PC-3 (cell line): ENCODE measurements around the gene PLXNA1.

Experiments
- EZH2 ChIP-seq: fragments of 300-600 bp; sonication (generic); IDR thresholded peaks from one replicate; pipeline ENCODE4 v1.6.1; 2017; ENCODE audit warnings: antibody characterized with exemption, mild to moderate bottlenecking, low read length; ENCODE audit not compliant: unreplicated experiment
- EZH2phosphoT487 ChIP-seq: fragments of 300-600 bp; sonication (generic); IDR thresholded peaks from 2 replicates; pipeline ENCODE4 v1.6.1; 2018; ENCODE audit warnings: mild to moderate bottlenecking, antibody characterized with exemption, low read length, borderline replicate concordance
- TF ChIP-seq, protein P1 (sequence below): fragments of 300-600 bp; sonication (generic); conservative IDR thresholded peaks from 2 replicates; pipeline ENCODE4 v1.5.1; 2017; ENCODE audit warnings: antibody characterized with exemption, low read depth, mild to moderate bottlenecking, low read length

DNA sequence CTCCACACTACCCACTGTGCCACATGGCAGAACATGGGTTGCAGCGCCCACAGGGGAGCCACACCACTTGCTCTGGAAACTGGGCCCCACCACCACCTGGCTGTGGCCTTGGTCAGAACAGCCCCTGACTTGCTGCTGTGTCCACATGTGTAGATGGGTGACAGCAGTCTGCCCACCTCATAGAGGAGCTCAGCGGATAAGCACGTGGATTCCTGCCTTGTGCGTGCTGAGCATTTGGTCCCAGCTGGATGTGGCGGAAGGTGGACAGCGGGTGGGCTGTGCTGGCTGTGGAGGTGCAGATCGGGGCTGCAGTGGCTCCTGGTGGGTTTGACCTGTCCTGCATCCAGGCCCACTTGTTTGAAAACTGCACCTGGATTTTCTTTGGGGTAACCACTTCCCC lies 6.0 kb upstream of the PLXNA1 start:
- TF ChIP-seq, protein P1, sequence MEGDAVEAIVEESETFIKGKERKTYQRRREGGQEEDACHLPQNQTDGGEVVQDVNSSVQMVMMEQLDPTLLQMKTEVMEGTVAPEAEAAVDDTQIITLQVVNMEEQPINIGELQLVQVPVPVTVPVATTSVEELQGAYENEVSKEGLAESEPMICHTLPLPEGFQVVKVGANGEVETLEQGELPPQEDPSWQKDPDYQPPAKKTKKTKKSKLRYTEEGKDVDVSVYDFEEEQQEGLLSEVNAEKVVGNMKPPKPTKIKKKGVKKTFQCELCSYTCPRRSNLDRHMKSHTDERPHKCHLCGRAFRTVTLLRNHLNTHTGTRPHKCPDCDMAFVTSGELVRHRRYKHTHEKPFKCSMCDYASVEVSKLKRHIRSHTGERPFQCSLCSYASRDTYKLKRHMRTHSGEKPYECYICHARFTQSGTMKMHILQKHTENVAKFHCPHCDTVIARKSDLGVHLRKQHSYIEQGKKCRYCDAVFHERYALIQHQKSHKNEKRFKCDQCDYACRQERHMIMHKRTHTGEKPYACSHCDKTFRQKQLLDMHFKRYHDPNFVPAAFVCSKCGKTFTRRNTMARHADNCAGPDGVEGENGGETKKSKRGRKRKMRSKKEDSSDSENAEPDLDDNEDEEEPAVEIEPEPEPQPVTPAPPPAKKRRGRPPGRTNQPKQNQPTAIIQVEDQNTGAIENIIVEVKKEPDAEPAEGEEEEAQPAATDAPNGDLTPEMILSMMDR = no peak
- TF ChIP-seq EZH2 = no peak
- no peak for TF ChIP-seq EZH2phosphoT487
